Skeletal muscle satellite cell (primary cell): ENCODE measurements around the gene PRAMEF5. TPM values are rescaled to one million over a fixed set of nuclear protein-coding genes. Genes with fewer than 3 reads are reported as not detected.
"Not testable (repeated sequence)": the region's sequence is repeated elsewhere in the genome, so short reads cannot be mapped to it uniquely, and the experiment has no call there.

ENCODE experiments used
- H3K27me3 ChIP-seq: 2 replicates; pipeline ENCODE4 v1.7.0; 2013; ENCODE audit warnings: low read length; ENCODE audit not compliant: control insufficient read depth, insufficient read depth
- H3K36me3 ChIP-seq: 2 replicates; pipeline ENCODE4 v1.7.0; 2013; ENCODE audit warnings: mild to moderate bottlenecking, control low read depth, low read length; ENCODE audit not compliant: insufficient read depth
- H3K4me1 ChIP-seq: 2 replicates; pipeline ENCODE4 v1.7.0; 2013; ENCODE audit warnings: low read length; ENCODE audit not compliant: control insufficient read depth, insufficient read depth
- H3K4me2 ChIP-seq: 2 replicates; pipeline ENCODE4 v1.7.0; 2013; ENCODE audit warnings: mild to moderate bottlenecking, low read length
- H3K4me3 ChIP-seq: 2 replicates; pipeline ENCODE4 v1.7.0; 2013; ENCODE audit warnings: low read length
- H3K9ac ChIP-seq: 2 replicates; pipeline ENCODE4 v1.7.0; 2013; ENCODE audit warnings: mild to moderate bottlenecking, low read depth, low read length, moderate library complexity
- H3K9me3 ChIP-seq: replicated peaks from 2 replicates; pipeline ENCODE4 v1.7.0; 2013; ENCODE audit warnings: mild to moderate bottlenecking, control low read depth, low read length
- total RNA-seq: library from RNA; depleted of rRNA; stranded (reverse); fragments of >200 nt; gene quantifications from 2 replicates; pipeline ENCODE4 v1.2.3, GENCODE V29; 2012; rRNA removed

PRAMEF5 gene
- total RNA-seq: not detected in 2 replicates

DNA sequence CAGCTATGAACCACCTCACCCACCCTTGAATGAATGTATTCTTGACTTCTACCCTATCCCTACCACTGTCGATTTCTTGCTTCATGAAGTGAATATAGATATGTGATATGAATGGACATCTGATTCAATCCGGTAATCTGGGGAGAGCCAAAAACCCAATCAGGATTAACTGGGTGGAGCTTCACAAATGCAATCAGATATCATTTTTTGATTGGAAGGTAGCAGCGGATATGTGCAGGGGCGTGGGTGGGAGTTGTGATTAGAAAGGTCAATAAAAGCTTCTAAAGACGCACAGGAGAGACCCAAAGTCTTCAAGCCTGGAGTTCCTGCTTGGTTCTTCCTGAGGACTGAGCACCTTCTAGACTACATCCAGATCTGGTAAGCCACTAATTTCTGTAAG is at the start of gene PRAMEF5:
TSS of gene PRAMEF5 (plus strand) at position 301 of the 400 bp plus-strand sequence. CDS start 5,071 bp downstream, outside the sequence.
- H3K4me1 ChIP-seq, H3K27me3 ChIP-seq, H3K4me3 ChIP-seq, H3K36me3 ChIP-seq, H3K9me3 ChIP-seq, H3K4me2 ChIP-seq, H3K9ac ChIP-seq: not testable (repeated sequence)

DNA sequence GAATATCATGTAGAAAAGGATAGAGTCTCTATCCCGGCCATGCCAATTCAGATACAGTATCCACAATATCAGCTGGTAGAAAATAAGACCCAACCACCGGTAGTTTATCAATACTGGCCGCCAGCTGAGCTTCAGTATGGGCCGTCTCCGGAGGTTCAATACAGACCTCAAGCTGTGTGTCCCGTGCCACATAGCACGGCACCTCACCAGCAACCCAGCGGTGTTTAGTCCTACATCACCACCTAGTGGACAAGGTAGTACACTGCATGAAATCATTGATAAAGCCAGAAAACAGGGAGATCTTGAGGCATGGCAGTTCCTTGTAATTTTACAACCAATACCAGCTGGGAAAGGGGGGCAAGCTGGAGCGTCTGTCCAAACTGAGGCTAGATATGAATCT is 45.3 kb upstream of the PRAMEF5 start:
- H3K27me3 ChIP-seq, H3K9me3 ChIP-seq, H3K36me3 ChIP-seq, H3K4me1 ChIP-seq, H3K9ac ChIP-seq, H3K4me2 ChIP-seq, H3K4me3 ChIP-seq: not testable (repeated sequence)

GRCh38 chr1:13216619-13217018 is 37.4 kb upstream of the PRAMEF5 start:
- H3K4me1 ChIP-seq, H3K4me3 ChIP-seq, H3K4me2 ChIP-seq, H3K27me3 ChIP-seq, H3K36me3 ChIP-seq, H3K9ac ChIP-seq, H3K9me3 ChIP-seq: not testable (repeated sequence)

DNA sequence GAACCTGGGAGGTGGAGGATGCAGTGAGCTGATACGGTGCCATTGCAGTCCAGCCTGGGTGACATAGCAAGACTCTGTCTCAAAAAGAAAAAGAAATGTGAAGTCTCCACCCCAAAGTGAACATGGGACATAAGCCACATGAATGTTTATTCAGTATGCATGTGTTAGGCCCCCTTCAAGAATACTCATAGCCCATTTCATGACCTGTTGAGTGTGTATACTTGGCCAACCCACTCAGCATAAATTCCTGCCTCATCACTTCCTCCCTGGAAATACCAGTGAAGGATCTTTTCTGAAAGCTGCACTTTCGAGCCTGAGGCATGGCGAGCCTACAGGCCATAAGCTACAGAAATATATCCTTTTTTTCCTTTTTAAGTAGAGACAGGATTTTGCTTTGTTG is 34.8 kb upstream of the PRAMEF5 start:
- H3K36me3 ChIP-seq, H3K4me1 ChIP-seq, H3K9ac ChIP-seq, H3K4me3 ChIP-seq, H3K4me2 ChIP-seq, H3K27me3 ChIP-seq, H3K9me3 ChIP-seq: not testable (repeated sequence)

DNA sequence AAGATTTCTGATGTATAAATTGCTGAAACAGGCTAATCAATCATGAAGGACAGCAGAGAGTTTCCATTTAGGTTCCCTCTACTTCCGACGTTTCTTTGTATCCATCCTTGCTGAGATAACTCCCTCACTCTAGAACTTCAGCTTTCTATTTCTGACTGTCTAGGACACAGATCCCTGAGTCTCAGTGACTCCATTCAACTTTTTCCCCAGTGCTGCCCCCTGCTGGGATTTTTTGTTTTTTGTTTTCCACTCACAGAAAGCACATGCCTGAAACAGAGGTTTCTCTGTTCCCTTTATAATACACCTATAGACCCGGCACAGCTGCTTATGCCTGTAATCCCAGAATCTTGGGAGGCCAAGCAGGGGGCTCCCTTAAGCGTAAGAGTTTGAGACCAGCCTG is 31.2 kb upstream of the PRAMEF5 start:
- not testable (repeated sequence) for H3K4me2 ChIP-seq, H3K27me3 ChIP-seq
- H3K9me3 ChIP-seq: peaks cover 10% of the 10 kb centered on the region

GRCh38 chr1:13224480-13225060 is 29.4 kb upstream of the PRAMEF5 start:
- H3K36me3 ChIP-seq: no peaks in the 10 kb centered on the region
- no peak overlapping the region for H3K9ac ChIP-seq
- no peaks in the 10 kb centered on the region for H3K4me1 ChIP-seq
- H3K27me3 ChIP-seq: no peaks in the 10 kb centered on the region
- no peak overlapping the region for H3K4me3 ChIP-seq
- no peak overlapping the region for H3K4me2 ChIP-seq
- peaks cover 15% of the 10 kb centered on the region for H3K9me3 ChIP-seq

More for the DNA sequence above, 31.2 kb upstream of the PRAMEF5 start:
- not testable (repeated sequence) for H3K36me3 ChIP-seq, H3K9ac ChIP-seq, H3K4me3 ChIP-seq, H3K4me1 ChIP-seq

- H3K4me2 ChIP-seq, H3K4me1 ChIP-seq, H3K4me3 ChIP-seq, H3K27me3 ChIP-seq, H3K36me3 ChIP-seq, H3K9ac ChIP-seq: not testable (repeated sequence)
- H3K9me3 ChIP-seq: peaks cover 15% of the 10 kb centered on the region
These were observed 28.3 kb upstream of the PRAMEF5 start, which contains the start of gene PRAMEF18 for GRCh38 chr1:13225675-13226204. PRAMEF18 (minus strand) TSS chr1:13226154; CDS start chr1:13226106, 48 bp downstream.

GRCh38 chr1:13227271-13228055 is 26.5 kb upstream of the PRAMEF5 start:
- not testable (repeated sequence) for H3K4me3 ChIP-seq, H3K27me3 ChIP-seq, H3K4me1 ChIP-seq, H3K36me3 ChIP-seq, H3K4me2 ChIP-seq, H3K9ac ChIP-seq
- H3K9me3 ChIP-seq: peaks cover 15% of the 10 kb centered on the region

DNA sequence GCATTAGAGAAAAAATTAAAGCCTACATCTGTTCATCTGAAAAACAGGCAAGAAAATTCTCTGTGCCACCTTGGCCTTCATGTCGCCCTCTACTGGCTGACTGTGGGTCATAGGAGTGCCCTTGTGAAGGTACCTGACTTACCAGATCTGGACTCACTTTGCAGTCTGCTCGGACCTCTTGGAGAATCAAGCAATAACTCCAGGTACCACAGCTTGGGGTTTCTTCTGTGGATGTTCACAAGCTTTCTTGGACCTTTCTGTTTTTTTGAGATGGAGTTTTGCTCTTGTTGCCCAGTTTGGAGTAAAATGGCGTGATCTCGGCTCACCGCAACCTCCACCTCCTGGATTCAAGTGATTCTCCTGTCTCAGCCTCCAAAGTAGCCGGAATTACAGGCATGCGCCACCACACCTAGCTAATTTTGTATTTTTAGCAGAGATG is 25.6 kb upstream of the PRAMEF5 start:
- Histone ChIP-seq H3K27me3 (no peaks in the 10 kb centered on the region), H3K4me2 (no peak overlapping the region), H3K9me3 (peaks cover 15% of the 10 kb centered on the region), H3K9ac (no peak overlapping the region), H3K4me3 (no peak overlapping the region), H3K36me3 (no peaks in the 10 kb centered on the region), H3K4me1 (no peaks in the 10 kb centered on the region)

DNA sequence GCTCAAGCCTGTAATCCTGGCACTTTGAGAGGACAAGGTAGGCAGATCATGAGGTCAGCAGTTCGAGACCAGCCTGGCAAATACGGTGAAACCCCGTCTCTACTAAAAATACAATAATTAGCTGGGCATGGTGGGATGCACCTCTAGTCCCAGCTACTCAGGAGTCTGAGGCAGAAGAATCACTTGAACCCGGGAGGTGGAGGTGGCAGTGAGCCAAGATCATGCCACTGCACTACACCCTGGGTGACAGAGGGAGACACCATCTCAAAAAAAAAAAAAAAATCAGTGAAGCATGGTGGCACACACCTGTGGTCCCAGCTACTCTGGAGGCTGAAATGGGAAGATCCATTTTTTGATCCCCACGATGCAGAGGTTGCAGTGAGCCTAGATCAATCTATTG is 23.9 kb upstream of the PRAMEF5 start:
- H3K9ac ChIP-seq, H3K4me2 ChIP-seq, H3K36me3 ChIP-seq, H3K27me3 ChIP-seq, H3K4me3 ChIP-seq, H3K4me1 ChIP-seq, H3K9me3 ChIP-seq: not testable (repeated sequence)

GRCh38 chr1:13230601-13231000 is 23.4 kb upstream of the PRAMEF5 start:
- H3K36me3 ChIP-seq, H3K9me3 ChIP-seq, H3K4me2 ChIP-seq, H3K9ac ChIP-seq, H3K4me1 ChIP-seq, H3K27me3 ChIP-seq, H3K4me3 ChIP-seq: not testable (repeated sequence)
